ENCODE data around the gene PSMD1.

GRCh38 chr2:231219289-231219688 is 162.6 kb downstream of the PSMD1 start:
- no peak for TF ChIP-seq CTCF (IDR thresholded peaks at IDR 0.05)
- no peak for TF ChIP-seq POLR2A (IDR thresholded peaks at IDR 0.05)
- no peak for TF ChIP-seq POLR2AphosphoS5 (IDR thresholded peaks at IDR 0.05)

Data from prostate gland (tissue), 2 donors.